ENCODE measurements around the gene DOK6. TPM values are rescaled to one million over a fixed set of nuclear protein-coding genes. Genes with fewer than 3 reads are reported as not detected.

The DOK6 gene
- total and polyA plus RNA-seq, 2 experiments from 2014 or later, result 0.29 to 0.42 TPM

DNA sequence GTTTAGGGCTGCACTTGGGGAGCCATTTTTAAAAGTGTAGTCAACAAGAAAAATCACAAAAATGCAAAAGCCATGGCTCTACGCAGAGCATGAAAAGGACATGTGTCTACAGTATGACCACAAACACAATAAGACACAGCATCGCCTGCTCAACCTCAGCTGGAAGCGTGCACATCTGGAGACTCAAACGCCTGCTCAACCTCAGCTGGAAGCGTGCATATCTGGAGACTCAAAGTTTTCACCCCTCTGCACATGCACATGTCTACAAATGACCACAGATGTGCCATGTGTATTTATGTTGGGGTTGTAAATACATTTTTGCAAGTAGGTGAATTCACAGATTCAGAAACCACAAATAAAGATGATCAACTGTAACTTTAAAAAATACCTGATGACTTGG is 196.9 kb downstream of the DOK6 start:
- Histone ChIP-seq H3K4me3 (no peak overlapping the region), H3K27me3 (ENCODE audit: insufficient read depth) (no peaks in the 10 kb centered on the region), H4K20me1 (replicated peaks; ENCODE audit: insufficient read depth) (no peaks in the 10 kb centered on the region), H3F3A (replicated peaks; ENCODE audit: low read depth) (no peaks in the 10 kb centered on the region), H3K79me2 (replicated peaks; ENCODE audit: insufficient read depth) (no peaks in the 10 kb centered on the region), H3K4me1 (ENCODE audit: insufficient read depth) (no peaks in the 10 kb centered on the region), H3K4me2 (no peak overlapping the region), H2AFZ (no peak overlapping the region), H3K36me3 (ENCODE audit: insufficient read depth) (no peaks in the 10 kb centered on the region; the same call in 1 of the 2 replicates), H3K27ac (ENCODE audit: low read depth) (no peak overlapping the region), H3K9me2 (ENCODE audit: insufficient read depth) (no peaks in the 10 kb centered on the region)
- no peak for TF ChIP-seq CREB1 (CRISPR knock-in tag; IDR thresholded peaks at IDR 0.05; ENCODE audit: low read depth)
- Mint-ChIP-seq H3K4me1 (no peaks in the 10 kb centered on the region), H3K9me3 (peaks cover 13% of the 10 kb centered on the region), H3K27ac (no peak overlapping the region), H3K36me3 (ENCODE audit: low read depth) (peaks cover 11% of the 10 kb centered on the region; the same call in 2 of the 3 replicates), H3K27me3 (ENCODE audit: insufficient read depth, low read depth, poor library complexity) (peaks cover 2% of the 10 kb centered on the region), H3K4me3 (no peak overlapping the region)
- DNase-seq (ENCODE audit: low spot score), result no peak
- ATAC-seq, result no peak

GRCh38 chr18:69599377-69599776 is 198.7 kb downstream of the DOK6 start:
- Histone ChIP-seq H3K9me2 (ENCODE audit: insufficient read depth) (no peaks in the 10 kb centered on the region), H3K27ac (ENCODE audit: low read depth) (no peak overlapping the region), H3K4me1 (ENCODE audit: insufficient read depth) (no peaks in the 10 kb centered on the region), H3K4me2 (no peak overlapping the region), H4K20me1 (replicated peaks; ENCODE audit: insufficient read depth) (no peaks in the 10 kb centered on the region), H3K4me3 (no peak overlapping the region), H3F3A (replicated peaks; ENCODE audit: low read depth) (no peaks in the 10 kb centered on the region), H3K79me2 (replicated peaks; ENCODE audit: insufficient read depth) (no peaks in the 10 kb centered on the region), H3K36me3 (ENCODE audit: insufficient read depth) (no peaks in the 10 kb centered on the region; the same call in 1 of the 2 replicates), H3K27me3 (ENCODE audit: insufficient read depth) (no peaks in the 10 kb centered on the region), H2AFZ (no peak overlapping the region)
- peaks cover 11% of the 10 kb centered on the region; the same call in 2 of the 3 replicates for H3K36me3 Mint-ChIP-seq (ENCODE audit: low read depth)
- H3K4me3 Mint-ChIP-seq, result no peak overlapping the region
- ATAC-seq, result no peak
- H3K27ac Mint-ChIP-seq, result no peak overlapping the region
- peaks cover 13% of the 10 kb centered on the region for H3K9me3 Mint-ChIP-seq
- DNase-seq (ENCODE audit: low spot score), result no peak
- peaks cover 2% of the 10 kb centered on the region for H3K27me3 Mint-ChIP-seq (ENCODE audit: insufficient read depth, low read depth, poor library complexity)
- no peaks in the 10 kb centered on the region for H3K4me1 Mint-ChIP-seq
- TF ChIP-seq JUNB (IDR thresholded peaks at IDR 0.05; ENCODE audit: unreplicated experiment) (no peak), NANOG (IDR thresholded peaks at IDR 0.05; ENCODE audit: borderline replicate concordance) (no peak), POLR2AphosphoS5 (IDR thresholded peaks at IDR 0.05; ENCODE audit: low read depth) (no peak), EZH2 (IDR thresholded peaks at IDR 0.05; ENCODE audit: low read depth, unreplicated experiment) (no peak), REST (IDR thresholded peaks at IDR 0.05; ENCODE audit: unreplicated experiment) (no peak), STAT1 (IDR thresholded peaks at IDR 0.05; ENCODE audit: unreplicated experiment) (no peak), EZH2phosphoT487 (IDR thresholded peaks at IDR 0.05; ENCODE audit: unreplicated experiment) (no peak), ETS1 (IDR thresholded peaks at IDR 0.05) (no peak), CREB1 (CRISPR knock-in tag; IDR thresholded peaks at IDR 0.05; ENCODE audit: low read depth) (no peak), ZNF331 (CRISPR knock-in tag; IDR thresholded peaks at IDR 0.05; ENCODE audit: low read depth) (no peak)
- TF ChIP-seq, protein P1, sequence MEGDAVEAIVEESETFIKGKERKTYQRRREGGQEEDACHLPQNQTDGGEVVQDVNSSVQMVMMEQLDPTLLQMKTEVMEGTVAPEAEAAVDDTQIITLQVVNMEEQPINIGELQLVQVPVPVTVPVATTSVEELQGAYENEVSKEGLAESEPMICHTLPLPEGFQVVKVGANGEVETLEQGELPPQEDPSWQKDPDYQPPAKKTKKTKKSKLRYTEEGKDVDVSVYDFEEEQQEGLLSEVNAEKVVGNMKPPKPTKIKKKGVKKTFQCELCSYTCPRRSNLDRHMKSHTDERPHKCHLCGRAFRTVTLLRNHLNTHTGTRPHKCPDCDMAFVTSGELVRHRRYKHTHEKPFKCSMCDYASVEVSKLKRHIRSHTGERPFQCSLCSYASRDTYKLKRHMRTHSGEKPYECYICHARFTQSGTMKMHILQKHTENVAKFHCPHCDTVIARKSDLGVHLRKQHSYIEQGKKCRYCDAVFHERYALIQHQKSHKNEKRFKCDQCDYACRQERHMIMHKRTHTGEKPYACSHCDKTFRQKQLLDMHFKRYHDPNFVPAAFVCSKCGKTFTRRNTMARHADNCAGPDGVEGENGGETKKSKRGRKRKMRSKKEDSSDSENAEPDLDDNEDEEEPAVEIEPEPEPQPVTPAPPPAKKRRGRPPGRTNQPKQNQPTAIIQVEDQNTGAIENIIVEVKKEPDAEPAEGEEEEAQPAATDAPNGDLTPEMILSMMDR (conservative IDR thresholded peaks at IDR 0.05; ENCODE audit: low read depth in 2 of 2), result no peak
